ENCODE results near the gene STMND1.

STMND1 gene

DNA sequence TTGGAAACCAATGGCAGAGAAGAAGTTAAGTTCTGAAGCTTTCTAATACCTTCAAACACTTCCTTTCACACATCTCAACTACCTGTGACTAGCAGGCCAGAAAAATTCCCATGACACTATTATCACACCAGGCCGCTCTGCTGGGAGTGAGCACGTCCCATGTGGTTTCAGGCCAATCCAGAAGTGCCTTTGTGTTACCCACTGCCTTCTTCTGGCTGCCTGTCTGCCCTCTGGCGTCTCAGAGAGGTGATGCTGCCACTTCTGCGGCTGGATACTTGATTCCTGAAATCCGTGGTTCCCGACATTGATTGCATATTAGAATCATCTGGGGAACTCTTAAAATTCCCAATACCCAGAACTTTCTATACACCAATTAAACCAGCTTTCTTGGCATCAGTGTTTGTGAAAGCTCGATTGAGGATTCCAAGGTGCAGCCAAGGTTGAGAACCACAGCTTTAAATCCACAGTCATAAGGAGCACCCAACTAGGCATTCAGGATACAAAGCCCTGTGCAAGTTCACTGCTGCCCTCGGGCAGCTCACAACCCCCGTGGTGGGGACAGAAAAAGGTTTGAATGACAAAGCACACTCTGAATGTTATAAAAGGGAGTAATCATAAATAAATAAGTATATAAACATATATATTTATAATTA, 65.6 kb downstream of the STMND1 start:
- peak; percentile 49 for DNase-seq

DNA sequence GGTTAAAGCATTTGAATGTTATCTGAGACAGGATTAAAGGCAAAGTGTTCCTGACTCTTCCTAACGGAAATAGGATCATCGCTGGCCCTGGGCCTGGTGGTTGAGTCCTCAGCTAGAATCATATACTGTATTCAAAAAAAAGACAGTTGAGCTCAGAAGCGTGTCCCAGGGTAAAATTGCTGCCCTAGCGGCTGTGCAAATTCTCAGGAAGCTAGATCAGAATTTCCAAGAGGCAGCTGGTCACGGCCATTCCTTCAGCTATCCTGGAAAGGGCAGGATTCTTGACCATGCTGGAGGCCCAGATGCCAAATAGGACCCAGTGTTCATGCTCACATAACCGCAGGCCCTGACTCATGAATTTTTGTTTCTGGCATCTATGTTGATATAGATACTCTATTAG, 67.4 kb downstream of the STMND1 start:
- DNase-seq, result no peak

DNA sequence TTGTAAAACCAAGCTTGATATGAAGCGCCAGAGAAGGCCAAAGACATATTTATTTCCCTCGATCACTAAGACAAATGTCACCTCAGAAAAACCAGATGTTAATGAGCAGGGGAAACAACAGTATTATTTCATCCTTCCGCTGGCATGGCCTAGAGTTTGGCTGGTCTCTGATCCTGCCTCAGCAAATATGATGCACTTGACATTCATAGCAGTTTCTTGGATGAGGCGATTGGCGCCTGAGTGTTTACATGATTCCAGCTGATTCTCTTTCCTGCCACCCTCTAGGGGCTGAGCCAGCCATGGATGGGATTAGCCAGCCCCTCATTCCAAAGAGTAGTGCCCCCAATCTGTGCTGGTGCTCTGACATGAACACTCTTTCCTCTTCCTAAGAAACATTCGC, 67.9 kb downstream of the STMND1 start:
- no peak for DNase-seq

DNA sequence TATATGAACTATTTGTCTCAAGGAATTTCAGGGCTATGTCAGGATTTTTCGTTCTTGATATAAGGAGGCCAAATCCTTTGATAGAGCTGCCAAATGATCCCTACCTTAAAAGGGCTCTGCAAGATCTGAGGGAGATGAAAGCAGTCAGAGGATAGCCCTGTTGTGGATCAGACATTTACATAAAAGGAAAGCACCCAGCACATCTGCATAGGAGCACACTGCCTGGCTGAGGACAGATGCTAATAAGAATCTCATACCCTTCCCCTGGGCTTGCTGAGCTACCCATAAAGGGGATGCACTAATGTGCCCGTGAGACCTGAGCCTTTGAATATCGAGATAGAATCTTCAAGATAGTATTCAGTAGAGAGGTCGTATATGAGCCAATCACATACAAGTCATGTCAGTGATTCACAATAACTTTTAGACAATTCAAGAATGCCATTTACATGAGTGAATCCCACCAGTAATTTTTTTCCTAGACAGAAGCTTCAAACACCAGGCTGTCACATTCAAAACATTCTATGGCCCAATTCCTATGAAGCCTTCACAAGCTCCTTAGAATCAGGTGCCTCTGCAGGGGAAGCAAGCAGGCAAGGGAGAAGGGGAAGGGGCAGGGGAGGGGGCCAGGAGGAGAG, 71.1 kb downstream of the STMND1 start:
- no peak for DNase-seq

DNA sequence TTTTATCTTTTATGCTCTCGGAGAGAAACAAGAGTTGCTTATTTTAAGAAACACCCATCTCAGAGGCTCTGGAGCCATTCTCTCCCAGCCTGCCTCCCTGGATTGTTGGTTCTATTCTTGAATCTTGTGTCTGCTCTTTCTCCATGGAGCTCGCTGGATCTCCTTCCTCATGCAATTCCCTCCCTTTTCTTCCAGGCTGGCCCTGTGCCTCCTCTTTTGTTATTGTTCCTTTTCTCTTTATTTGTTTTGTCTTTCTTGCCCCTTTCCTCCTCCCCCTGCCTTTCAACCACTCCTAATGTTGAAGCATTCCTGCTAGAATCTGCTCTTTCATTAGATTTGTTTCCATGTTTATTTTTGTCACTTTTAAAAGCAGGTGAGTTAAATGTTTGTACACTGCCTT, 76.5 kb downstream of the STMND1 start:
- no peak for DNase-seq

DNA sequence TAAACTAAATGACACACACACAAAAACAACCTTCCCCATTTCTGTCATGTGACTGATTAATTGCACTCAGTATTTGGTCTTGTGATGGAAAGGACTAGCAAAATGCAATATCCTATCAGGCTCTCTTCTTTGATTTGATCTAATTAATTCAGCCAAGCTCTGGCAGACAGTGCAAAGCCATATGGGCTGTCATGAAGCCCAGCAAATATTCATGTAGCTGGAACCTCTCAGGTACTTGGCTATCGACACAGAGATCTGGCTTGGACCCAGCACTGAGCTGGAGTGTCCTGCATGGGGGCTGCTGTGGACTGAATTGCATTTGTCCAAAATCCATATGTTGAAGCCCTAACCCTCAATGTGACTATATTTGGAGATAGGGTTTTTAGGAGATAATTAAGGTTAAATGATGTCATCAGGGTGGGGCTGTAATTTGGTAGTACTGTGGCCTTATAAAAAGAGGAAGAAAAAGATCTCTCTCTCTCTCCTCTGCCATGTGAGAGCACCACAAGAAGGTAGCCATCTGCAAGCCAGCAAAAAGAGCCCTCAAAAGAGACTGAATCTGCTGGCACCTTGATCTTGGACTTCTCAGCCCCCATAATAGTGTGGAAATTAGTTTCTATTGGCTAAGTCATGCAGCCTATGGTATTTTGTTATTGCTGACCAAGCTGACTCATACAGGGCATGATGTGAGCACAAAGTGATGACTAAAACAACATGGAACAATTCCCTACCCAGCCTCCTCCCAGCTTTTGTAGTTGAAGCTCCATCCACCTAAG, 77.1 kb downstream of the STMND1 start:
- DNase-seq, result peak; percentile 37

DNA sequence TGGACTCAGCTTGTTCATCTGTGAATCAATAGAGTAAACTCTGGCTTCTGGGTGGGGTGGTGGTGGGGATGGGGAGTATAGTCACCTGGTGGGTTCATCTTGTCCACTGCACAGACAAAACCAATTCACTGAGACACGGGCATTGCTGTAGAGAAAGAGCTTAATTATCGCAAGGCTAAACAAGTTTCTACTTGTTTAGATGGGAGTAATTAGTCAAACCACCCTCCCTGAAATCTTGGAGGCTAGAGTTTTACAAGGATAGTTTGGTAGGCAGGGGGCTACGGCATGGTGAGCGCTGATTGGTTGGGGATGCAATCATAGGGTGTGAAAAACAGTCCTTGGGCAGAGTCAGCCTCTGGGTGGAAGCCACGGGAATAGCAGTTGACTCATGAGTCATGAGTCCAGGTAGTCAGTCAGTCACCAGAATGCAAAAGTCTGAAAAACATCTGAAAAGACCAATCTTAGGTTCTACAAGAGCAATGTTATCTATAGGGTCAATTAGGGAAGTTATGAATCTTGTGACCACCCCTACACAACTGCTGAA, 77.8 kb downstream of the STMND1 start:
- DNase-seq, result no peak
